ENCODE results near the gene SUGP1. TPM values are rescaled to one million over a fixed set of nuclear protein-coding genes. Genes with fewer than 3 reads are reported as not detected.

SUGP1 gene
- polyA plus RNA-seq, 1 donor (not counting 4 experiments of a cell fraction or from before 2014, with no cell fraction given), result 28.6 TPM

DNA sequence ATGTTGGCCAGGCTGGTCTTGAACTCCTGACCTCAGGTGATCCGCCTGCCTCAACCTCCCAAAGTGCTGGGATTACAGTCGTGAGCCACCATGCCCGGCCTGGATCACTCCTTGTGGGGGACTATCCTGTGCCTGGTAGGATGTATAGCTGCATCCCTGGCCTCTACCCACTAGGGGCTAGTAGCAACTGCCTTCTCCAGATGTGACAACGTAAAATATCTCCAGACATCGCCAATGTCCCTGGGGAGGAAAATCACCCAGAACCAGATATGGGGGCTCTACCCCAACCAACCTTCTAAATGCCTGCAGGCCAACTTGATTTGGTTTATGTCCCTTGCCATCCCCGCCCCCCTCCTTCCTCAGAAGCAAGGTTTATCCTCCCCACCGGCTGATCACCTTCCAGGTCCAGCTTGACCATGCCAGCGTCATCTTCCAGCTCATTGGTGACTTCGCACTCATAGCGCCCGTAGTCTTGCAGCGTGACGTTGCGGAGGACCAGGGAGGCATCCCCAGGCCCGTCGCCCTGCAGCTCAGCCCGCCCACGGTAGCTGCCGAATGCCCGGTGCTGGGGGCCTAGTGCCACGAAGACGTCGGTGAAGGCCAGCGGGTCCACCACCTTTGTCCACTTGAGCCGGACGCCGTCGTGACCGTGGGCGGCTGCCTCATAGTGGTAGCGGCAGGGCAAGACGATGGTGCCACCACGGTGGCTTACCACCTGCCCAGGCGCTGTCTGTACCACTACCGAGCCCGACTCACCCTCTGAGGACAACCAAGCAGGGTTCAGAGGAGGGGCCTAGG lies 59.7 kb downstream of the SUGP1 start:
- Histone ChIP-seq H3K27me3 (ENCODE audit: control insufficient read depth, extremely low read depth, insufficient read depth, low read length) (peaks cover 43% of the 10 kb centered on the region), H3K9me3 (ENCODE audit: control insufficient read depth, low read depth, low read length) (no peaks in the 10 kb centered on the region), H2AFZ (ENCODE audit: control insufficient read depth, low read length) (no peak overlapping the region), H3K4me3 (ENCODE audit: control insufficient read depth in 2 of 3, extremely low read depth in 1 of 3, insufficient read depth in 2 of 3, low read depth in 1 of 3, low read length in 3 of 3) (no peak overlapping the region), H3K4me1 (ENCODE audit: control insufficient read depth, extremely low read depth, insufficient read depth, low read length) (no peaks in the 10 kb centered on the region), H4K20me1 (ENCODE audit: control insufficient read depth, extremely low read depth, insufficient read depth, low read length) (no peaks in the 10 kb centered on the region), H3K9ac (ENCODE audit: control insufficient read depth, extremely low read depth, insufficient read depth, low read length) (no peak overlapping the region), H3K4me2 (ENCODE audit: control insufficient read depth, extremely low read depth, insufficient read depth, low read depth, low read length) (no peak overlapping the region), H3K9me1 (ENCODE audit: control insufficient read depth, extremely low read depth, insufficient read depth, low read length) (no peaks in the 10 kb centered on the region), H3K79me2 (ENCODE audit: control insufficient read depth, insufficient read depth, low read length) (no peaks in the 10 kb centered on the region), H3K27ac (ENCODE audit: control insufficient read depth, insufficient read depth, low read length) (no peak overlapping the region), H3K36me3 (ENCODE audit: control insufficient read depth in 2 of 2, extremely low read depth in 1 of 2, insufficient read depth in 2 of 2, low read length in 2 of 2) (no peaks in the 10 kb centered on the region)
- no peak for TF ChIP-seq EZH2 (IDR thresholded peaks at IDR 0.05; ENCODE audit: low read length)
- TF ChIP-seq, protein P1, sequence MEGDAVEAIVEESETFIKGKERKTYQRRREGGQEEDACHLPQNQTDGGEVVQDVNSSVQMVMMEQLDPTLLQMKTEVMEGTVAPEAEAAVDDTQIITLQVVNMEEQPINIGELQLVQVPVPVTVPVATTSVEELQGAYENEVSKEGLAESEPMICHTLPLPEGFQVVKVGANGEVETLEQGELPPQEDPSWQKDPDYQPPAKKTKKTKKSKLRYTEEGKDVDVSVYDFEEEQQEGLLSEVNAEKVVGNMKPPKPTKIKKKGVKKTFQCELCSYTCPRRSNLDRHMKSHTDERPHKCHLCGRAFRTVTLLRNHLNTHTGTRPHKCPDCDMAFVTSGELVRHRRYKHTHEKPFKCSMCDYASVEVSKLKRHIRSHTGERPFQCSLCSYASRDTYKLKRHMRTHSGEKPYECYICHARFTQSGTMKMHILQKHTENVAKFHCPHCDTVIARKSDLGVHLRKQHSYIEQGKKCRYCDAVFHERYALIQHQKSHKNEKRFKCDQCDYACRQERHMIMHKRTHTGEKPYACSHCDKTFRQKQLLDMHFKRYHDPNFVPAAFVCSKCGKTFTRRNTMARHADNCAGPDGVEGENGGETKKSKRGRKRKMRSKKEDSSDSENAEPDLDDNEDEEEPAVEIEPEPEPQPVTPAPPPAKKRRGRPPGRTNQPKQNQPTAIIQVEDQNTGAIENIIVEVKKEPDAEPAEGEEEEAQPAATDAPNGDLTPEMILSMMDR (optimal IDR thresholded peaks at IDR 0.05 in 1 of 3, IDR thresholded peaks at IDR 0.05 in 1 of 3, conservative IDR thresholded peaks at IDR 0.05 in 1 of 3; ENCODE audit: extremely low read depth in 1 of 3, insufficient read depth in 2 of 3, low read length in 3 of 3), result no peak
- no peak for FAIRE-seq
- DNase-seq (ENCODE audit: low read depth, low spot score), result no peak
- dilution Hi-C loops (cut with MboI; ENCODE audit: extremely low pct_ligation_motif_present, low sequenced_read_pairs), result no loop called here

DNA sequence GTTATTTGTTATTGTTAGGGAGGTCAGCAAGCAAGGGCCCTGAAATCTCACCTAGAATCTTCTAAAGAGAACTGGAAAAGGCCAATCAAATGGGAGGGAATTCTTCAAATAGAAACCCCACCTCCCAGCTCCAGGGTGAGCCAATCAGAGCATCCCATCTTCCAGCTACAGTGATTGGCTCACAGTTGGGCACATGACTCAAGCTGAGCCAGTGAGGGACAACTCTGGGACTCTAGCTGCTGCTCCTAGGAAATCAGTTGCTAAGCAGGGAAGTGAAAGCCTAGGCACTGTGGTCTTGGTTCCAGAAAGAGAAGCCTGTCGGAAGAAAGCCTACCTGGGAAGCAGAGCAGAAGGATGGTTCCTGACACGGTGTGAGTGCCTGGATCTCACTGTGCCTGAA lies 60.6 kb downstream of the SUGP1 start:
- Histone ChIP-seq H3K27me3 (ENCODE audit: control insufficient read depth, extremely low read depth, insufficient read depth, low read length) (peaks cover 44% of the 10 kb centered on the region), H3K36me3 (ENCODE audit: control insufficient read depth in 2 of 2, extremely low read depth in 1 of 2, insufficient read depth in 2 of 2, low read length in 2 of 2) (no peaks in the 10 kb centered on the region), H2AFZ (ENCODE audit: control insufficient read depth, low read length) (no peak overlapping the region), H3K4me2 (ENCODE audit: control insufficient read depth, extremely low read depth, insufficient read depth, low read depth, low read length) (no peak overlapping the region), H3K4me3 (ENCODE audit: control insufficient read depth in 2 of 3, extremely low read depth in 1 of 3, insufficient read depth in 2 of 3, low read depth in 1 of 3, low read length in 3 of 3) (no peak overlapping the region), H3K9ac (ENCODE audit: control insufficient read depth, extremely low read depth, insufficient read depth, low read length) (no peak overlapping the region), H3K79me2 (ENCODE audit: control insufficient read depth, insufficient read depth, low read length) (no peaks in the 10 kb centered on the region), H4K20me1 (ENCODE audit: control insufficient read depth, extremely low read depth, insufficient read depth, low read length) (no peaks in the 10 kb centered on the region), H3K27ac (ENCODE audit: control insufficient read depth, insufficient read depth, low read length) (no peak overlapping the region), H3K9me3 (ENCODE audit: control insufficient read depth, low read depth, low read length) (no peaks in the 10 kb centered on the region), H3K4me1 (ENCODE audit: control insufficient read depth, extremely low read depth, insufficient read depth, low read length) (no peaks in the 10 kb centered on the region), H3K9me1 (ENCODE audit: control insufficient read depth, extremely low read depth, insufficient read depth, low read length) (no peaks in the 10 kb centered on the region)
- TF ChIP-seq, protein P1 (optimal IDR thresholded peaks at IDR 0.05 in 1 of 3, IDR thresholded peaks at IDR 0.05 in 1 of 3, conservative IDR thresholded peaks at IDR 0.05 in 1 of 3; ENCODE audit: extremely low read depth in 1 of 3, insufficient read depth in 2 of 3, low read length in 3 of 3), result no peak
- TF ChIP-seq EZH2 (IDR thresholded peaks at IDR 0.05; ENCODE audit: low read length), result no peak
- dilution Hi-C loops (cut with MboI; ENCODE audit: extremely low pct_ligation_motif_present, low sequenced_read_pairs), result no loop called here
- DNase-seq (ENCODE audit: low read depth, low spot score) (no peak), FAIRE-seq (no peak)
